Stimulated activated CD4-positive, alpha-beta T cell treated with anti-CD3 and anti-CD28 coated beads, TNF-alpha, amount 100 ng/mL, for 24 hours (primary cell): Measurements from ENCODE around the gene ABLIM2.

Experiments
- DNase-seq, 3 experiments: peaks; one replicate each; pipeline ENCODE4 v3.0.0-alpha.2; 2020; ENCODE audit warnings: low read depth in 3 of 3

ABLIM2 gene

DNA sequence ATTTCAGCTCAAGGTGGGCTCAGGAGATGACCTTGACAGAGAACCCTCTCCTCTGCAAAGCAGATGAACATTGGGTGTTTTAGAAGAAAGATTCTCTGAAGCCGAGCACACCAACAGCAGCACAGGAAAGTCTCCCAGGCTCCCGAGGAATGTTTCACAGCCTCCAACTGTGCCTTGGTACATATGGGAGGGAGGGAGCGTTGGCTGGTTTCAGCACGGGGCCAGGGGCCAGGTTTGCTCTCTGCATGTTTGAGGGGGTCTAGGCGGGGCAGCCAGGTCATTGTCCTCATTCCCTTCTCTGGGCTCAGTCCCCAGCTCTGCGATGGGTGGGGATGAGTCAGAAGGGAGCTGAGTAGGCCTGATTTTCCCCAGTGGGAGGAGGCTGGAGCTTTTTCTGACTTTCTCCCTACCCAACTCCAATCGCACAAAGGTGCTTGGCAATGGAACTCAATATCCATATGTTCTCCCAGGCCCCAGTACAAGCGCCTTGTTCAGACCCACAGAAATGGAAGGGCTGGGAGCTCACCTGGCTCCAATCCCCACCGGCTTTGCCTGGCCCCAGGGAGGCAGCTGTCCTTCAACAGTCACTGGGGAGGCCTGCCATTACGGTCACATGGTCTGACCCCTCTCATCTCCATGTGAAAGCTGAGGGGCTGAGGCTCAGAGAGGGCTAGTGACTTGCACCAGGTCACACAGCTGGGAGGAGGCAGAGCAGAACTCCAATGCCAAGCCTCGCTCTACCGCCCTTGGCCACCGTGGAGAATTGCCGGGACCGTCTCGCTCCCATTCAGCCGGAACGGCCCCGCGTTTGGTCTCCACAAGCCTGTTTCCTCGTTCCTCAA is 110.6 kb downstream of the ABLIM2 start:
- DNase-seq, result no peak

DNA sequence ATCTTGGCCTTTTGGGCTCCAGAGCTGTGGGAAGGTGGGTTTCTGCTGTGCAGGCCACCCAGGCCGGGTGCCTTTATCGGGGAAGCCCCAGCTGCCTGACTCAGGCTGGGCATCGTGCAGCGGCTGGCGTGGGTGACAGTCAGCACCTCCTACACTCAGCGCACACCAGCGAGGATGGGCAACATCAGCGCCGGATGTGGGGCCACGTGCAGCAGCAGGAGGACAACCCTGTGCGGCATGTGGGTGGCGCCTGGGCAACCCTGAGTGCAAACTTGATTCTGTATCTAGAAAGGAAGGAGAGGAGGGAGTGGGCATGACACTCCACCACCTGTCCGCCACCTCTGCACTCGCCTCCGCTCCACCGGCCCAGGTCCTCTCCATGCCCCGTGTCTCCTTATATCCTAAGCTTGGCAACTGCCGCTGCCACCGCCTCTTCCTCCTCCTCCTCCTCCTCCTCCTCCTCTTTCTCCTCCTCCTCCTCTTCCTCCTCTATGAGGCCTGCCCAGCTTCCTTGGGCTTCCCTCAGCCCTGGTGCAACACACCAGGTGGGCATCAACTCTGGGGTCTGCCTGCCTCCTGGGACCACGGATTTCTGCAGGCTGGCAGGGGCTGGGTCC is 111.6 kb downstream of the ABLIM2 start:
- peak in 1 of 3 experiments; percentile 5 for DNase-seq

DNA sequence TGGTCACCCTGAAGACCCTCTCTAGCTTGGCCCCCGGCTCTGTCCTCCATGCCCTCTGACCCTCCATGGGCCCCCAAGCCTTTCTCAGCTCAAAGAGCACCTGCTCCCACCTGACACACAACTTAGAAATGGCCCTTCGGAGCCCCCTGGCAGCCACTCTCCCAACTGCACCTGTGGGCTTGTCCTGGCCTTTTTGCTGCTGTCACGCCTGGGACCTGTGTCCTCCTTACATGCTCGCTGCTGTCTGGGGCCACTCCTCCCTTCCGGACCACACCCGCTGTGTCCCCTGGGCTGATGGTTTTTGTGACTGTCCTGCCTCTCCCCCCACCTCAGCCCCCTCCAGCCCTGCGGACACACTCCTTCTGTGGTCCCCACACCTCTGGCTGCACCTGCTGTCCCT is 112.7 kb downstream of the ABLIM2 start:
- no peak for DNase-seq

DNA sequence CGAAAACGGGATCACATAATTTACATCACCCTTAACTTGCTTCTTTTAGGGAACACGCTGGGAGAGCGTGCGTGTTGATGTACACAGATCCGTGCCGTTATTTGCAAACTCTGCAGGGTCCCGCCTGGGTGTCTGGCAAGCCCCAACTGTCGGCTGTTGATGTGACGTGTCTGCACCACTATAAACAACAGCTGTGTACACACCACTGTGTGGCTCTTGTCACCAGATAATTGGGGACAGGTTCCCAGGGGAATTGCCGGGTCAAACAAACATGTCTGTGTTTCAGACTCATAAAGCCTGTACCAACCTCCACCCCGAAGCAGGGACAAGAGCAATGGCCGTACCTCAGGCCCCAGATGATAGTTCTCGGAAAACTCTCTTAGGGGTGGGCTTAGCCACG is 113.9 kb downstream of the ABLIM2 start:
- no peak for DNase-seq

DNA sequence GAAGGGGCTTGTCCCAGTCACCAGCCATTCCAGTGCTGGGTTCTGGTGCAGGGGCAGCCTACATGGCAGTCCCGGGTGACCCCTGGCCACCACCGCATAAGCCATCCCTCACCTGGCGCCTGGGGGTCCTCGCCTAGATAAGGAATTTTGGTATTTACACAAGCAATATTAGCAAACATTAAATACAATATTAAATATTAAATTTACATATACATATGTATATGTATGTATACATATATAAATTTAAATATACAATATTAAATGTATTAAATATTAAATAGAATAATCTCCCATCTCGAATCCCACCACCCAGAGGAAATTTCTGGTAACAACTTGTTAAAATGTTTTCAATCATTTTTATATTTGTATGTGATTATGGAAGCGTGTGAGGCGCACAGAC is 114.4 kb downstream of the ABLIM2 start:
- no peak for DNase-seq

DNA sequence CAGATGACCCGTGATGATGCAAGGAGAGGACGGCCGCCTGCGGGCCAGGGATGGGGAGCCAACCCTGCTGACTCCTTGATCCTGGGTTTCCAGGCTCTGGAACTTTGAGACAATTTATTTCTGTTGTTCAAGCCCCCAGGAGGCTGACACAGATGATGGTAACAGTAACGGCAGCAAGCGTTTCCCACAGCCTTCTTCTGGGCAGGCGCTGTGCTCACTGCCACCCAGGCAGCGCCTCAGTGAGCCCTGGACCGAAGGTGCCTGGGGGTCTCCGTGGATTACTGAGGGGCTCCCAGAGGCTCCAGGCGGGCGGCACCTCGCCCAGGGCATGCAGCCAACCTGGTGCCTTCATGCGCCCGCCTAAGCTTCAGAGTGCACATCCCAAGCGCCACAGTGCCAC is 115.0 kb downstream of the ABLIM2 start:
- DNase-seq, result no peak

DNA sequence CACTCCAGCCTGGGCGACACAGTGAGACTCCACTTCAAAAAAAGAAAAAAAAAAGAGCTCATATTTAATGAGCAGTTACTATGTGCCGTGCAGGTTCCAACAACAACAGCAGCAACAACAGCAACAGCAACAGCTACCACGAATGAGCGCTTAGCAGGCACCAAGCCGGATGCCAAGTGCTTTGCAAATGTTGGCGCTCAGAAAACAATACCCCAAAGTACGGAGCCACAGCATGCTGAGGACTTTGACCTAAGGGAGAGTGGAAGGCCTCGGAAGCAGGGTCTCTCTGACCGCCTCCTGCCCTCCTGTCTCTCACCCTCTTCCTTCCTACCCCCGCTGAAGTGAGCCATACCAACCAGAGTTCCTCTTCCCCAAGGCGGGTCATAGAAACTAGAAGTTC is 116.7 kb downstream of the ABLIM2 start:
- DNase-seq, result no peak

DNA sequence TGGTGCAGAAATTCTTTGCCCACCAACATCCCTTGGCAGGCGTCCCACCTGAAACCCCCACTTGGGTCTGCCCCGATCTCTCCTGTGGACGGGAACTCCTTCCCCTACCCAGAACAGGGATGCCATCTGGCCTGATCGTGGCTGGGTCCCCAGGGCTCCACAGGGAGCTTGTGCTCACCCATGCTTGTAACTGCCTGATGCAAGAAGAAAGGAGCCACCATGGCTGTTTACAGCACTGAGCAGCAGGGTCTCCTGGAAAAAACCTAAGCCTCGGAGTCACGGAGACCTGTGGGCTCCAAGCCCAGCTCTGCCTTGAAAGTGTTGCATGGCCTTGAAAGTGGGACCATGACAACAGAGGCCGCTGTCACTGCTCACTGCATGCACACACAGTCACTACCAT is 117.4 kb downstream of the ABLIM2 start:
- DNase-seq, result no peak

DNA sequence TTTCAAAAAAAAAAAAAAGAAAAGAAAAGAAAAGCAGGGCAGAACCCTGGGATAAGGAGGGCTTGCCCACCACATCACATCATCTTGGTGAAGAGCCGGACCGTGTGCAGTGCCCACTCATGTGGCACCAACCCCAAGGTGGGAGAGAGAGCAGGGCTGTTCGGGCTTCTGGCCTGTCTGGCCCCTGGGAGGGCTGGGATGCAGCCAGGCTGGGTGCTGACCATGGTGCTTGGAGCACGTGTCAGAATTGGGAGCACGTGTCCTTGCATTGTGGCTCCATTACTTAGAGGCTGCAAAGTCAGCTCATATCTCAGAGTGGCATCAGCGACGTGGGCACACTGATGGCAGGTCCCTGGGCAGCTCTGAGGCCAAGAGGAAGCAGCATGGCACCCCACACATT is 118.0 kb downstream of the ABLIM2 start:
- DNase-seq, result no peak

DNA sequence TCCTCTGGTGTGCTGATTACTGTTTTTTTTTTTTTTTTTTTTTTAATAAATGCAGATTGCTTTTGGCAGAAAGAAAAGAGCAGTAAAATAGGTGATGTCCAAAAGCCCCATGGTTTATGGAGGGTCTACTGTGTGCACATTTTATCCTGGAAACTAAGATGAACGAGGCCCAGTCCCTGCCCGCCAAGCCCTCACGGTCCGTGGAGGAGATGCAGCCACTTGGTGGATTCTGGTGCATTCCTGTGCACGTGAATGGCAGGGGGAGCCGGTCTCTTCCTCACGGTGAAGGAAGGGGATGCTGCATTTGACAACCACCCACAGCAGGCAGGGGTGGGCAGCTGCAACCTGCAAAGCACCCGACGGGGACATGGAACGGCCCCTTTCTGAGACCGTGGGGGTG is 118.8 kb downstream of the ABLIM2 start:
- DNase-seq, result no peak

DNA sequence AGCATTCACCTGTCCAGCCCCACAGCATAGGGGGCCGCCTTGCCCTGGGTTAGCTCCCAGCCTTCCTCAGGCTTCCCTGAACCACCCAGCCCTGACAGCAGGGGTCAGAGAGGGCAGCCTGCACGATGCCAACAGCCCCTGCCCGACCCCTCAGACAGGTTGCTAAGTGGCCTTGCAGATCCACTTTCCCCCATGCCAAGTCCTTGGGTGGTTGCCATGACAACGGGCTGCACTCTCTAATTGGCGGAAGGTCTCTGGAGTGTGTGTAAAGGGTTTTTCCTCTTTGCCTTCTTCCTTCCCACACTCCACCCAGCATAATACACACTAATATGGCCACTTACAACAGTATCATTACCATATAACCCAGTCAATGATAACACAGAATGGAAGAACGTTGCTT is 119.3 kb downstream of the ABLIM2 start:
- DNase-seq, result no peak

DNA sequence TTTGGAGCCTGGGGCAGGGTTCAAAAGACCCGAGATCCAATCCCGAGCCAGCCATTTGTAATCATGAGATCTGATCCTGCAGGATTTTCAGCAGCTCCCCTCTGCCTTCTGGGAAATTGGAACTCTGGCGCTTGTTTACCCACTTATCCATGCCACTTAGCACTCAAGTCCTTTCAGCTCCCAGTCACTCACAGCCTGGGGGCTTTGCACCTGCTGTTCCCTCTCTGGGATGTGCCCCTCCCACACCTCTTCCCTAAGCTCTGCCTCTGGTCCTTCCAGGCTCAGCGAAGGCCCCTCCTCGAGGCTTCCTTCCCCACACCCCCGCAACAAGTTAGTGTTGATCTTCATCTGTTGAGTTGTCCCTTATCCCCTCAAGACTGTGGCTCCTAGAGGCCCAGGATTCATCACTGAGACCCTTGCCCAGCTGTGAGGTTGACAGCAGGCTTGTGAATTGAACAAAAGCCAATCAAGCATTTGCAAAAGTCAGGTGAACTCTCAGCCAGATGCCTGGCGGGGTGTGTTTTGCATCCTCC is 119.8 kb downstream of the ABLIM2 start:
- no peak for DNase-seq

DNA sequence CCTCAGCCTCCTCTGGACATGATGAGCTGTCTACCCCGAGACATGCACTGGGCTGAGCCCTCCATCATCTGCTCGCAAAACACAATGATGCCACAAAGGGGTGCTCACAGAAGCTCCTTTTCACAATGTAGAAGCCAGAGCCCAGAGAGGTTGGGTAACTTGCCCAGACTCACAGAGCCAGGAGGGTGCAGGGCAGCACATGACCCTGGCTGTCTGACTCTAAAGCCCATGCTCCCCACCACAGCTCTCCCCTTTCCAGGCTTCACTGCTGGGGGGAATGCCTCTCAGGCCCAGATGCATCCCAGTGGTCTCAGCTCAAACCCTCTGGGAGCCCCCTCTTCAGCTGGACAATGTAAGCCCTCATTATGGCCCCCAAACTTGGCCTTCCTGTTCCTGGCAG is 120.5 kb downstream of the ABLIM2 start:
- no peak for DNase-seq

DNA sequence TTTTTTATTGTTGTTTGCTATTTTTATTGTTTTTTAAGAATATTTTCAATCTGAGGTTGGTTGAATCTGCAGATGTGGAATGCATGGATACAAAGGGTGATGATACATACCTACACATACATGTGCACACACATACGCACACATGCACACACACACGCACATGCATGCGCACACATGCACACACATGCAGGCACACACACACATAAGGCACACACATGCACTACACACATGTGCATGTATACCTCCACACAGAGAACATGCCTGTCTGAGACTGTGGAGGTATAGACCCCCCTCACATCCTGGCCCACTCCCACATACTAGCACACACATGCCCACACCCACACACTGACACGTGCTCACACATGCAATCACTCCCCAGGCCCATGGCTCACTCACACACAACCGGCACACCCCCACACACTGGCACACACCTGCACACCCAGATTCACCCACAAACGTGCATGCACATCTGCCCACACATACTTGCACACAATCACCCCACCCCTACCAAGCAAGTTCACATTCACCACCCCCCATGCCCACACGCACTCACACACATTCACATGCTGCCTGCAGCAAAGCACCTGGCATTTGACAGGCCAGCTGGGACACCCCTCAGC is 121.4 kb downstream of the ABLIM2 start:
- DNase-seq, result no peak

DNA sequence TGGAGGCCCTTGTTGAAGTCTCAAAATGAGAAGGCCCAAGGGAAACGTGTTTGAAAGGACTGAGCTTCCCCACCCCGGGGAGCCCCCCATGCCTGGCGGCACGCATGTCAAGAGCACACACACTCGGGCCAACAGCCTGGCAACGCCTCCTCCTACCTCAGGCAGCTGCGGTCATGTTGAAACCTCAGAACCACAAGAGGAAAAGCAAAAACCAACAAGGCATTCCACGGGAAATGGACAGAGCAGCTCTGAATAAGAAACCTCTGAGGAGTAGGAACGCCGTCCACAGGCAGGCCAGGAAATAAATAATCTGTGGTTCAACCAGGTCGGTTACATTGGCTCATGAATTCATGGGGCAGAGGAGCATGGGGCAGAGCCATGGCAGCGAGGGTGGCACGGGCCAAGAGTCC is 123.2 kb downstream of the ABLIM2 start:
- no peak for DNase-seq

DNA sequence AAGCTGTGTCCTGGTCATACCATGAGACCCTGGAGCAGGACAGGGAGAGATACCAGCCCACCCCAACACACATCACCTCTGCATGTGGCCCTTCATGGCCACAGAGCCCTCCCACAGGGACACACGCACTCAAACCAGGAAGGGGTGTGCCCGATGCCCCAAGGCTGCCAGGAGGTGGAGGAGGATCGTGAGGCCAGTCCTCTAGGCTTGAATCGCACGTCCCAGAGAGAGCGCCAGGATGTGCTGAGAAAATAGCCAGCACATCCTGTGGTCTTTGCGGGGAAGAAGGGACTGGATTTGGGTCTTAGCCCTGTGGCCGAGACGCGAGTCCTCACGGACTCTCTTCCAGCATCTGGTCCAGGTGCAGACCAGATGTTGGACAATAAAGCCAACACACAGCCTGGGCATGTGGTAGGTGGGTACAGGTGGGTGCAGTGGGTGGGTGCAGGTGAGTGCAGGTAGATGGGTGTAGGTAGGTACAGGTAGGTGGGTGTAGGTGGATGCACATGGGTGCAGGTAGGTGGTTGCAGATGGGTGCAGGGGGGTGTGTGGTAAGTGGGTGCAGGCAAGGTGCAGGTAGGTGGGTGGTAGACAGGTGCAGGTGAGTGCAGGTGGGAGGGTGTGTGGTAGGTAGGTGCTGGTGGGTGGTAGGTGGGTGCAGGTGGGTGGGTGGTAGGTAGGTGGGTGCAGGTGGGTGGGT is 124.6 kb downstream of the ABLIM2 start:
- DNase-seq, result no peak

DNA sequence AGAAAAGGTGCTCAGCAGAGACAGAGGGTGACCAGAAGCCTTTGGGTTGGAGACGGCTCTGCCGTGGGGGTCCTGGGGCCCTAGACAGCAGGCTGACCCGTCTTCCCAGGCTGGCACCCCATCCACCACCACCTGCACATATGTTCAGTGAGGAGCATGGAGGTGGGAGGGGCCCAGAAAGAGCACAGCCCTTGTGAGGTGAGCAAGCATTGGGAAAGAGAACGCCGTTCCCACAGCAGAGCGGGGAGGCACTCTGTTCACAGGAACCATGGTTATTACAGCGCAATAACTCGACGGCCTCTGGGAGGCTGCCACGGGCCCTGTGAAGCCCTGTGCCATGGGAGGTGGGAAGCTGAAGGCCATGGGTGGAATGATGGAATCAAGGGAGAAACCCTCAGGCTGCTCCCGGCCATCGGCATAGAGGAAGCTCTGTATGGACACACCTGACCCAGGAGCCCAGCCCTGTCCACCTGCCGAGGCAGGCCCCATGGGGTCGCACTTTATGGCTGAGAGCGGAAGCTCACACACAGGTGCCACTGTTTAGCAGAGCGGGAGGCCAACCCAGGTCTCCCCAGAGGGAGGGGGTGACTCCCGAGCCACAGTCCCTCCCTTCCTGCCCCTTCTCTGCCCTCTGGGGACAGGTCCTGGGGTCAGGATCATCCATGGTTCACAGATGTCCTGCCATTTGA is 125.4 kb downstream of the ABLIM2 start:
- DNase-seq, result no peak

DNA sequence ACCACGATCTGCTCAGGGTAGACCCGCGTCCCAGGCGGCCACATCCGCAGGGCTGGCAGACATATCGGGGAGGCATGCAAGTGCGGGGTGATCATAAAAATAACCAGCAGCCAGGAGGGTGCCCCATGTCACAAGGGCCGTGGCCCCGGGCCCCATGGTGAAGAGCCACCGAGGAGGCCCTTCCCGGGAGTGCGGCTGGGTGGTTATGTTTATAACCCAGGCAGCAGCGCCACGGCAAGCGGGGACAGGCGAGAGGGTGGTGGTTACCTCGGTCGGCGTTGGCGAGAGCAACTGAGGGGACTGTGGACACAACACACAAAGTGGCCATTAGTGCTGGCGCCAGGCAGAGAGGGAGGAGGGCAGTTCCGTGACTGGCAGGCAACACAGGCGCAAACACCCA is 126.2 kb downstream of the ABLIM2 start:
- DNase-seq, result no peak

DNA sequence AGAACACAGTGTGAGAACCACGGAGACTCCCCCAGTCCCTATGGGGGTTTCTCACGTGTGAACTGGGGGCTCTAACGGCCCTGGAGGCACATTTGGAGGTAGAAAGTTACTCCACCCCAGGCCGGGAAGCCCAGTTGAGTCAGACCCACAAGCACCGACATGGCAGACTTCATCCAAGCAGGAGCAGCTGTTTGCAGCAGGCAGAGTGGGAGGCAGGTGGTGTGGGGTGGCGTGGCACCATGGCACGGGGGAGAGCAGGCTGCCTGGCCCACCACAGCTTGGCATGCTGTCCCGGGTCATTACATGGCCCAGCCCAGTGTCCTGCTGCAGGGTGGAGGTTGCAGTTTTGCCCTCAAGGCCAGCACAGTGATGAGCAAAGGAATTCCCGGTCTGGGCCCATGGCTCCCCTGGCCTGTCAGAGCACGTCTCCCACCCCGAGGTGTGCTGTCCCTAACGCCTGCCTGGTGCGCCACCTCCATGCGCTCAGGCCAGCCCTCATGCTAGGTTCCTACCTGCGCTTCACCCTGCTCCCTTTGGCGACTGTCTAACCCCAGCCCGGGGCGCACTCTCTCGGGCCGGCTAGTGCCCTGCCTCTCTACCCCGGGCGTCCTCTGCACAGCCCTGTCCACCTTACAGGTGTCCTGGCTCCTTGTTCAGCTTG is 128.4 kb downstream of the ABLIM2 start:
- DNase-seq, result no peak

DNA sequence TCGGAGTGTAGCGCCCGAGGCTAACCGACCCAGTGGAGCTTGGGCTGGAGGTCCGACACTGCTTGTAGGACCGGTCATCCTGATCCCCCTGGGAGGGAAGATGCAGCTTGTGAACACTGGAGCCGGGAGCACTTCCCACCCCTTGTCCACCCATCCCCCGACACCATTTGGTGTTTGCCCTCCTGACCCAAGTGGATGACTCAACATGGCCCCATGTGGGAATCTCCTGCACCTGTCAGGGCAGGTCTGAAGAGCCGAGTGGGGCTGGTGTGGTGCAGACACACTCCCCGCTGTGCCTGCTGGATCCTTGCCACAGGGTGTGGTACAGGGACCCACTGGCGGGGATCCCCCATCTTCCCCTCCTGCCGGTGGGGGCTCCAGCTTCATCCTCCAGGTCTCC is 128.9 kb downstream of the ABLIM2 start:
- no peak for DNase-seq
